HL-60/S4 treated with retinoic acid at 250 ng/mL for 4 days and 3 days (cell line): ENCODE measurements around the gene CCDC197.

Experiments
- in situ Hi-C: fragments of 300-500 bp; cut with MboI; formaldehyde crosslinking; loops from 2 replicates; pipeline ENCODE4 v1.7.0; 2022; ENCODE audit warnings: low sequenced_read_pairs

The CCDC197 gene

DNA sequence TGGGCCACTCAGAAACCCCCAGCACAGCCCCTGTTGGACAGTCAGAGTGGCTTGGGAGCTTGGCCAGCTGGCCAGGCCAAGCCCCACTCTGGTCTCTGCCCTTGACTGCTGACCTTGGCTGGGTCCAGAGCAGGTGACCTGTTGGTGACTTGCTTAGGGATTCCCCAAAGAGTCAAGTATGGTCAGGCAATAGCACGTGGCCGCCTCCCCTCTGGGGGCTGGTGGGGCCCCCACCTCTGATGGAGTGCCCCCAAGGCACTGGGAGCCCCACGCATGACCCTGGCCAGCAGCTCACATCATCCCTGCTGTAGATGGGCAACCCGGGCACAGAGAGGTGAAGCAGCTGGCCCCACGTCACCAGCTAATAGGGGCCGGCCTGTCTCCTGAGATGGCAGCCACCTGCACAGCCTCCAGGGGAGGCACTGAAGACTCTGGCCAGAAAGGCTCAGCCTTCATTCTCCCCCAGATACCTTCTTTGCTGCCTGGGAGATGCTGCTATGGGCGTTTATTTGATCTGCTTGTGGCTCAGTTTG, 1.8 kb downstream of the CCDC197 start:
- in situ Hi-C loops: no loop called here

DNA sequence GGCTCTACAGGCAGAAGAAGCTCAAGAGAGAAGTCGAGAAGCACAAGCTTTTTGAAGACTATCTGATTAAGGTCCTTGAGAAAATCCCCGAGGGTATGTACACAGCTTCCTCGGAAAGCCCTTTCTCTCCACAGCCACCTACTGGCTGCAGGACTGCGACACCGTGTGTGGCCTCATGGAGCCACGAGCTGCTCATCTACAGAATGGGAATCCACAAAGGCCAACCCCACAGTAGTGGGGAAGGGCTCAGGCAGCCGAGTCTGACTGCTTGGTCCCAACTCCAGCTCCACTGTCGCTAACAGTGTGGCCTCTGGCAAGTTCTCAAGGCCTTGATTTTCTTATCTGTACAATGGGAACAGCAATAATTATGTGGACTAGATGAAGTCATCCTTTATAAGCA, 2.5 kb downstream of the CCDC197 start:
- in situ Hi-C loops: no loop called here

DNA sequence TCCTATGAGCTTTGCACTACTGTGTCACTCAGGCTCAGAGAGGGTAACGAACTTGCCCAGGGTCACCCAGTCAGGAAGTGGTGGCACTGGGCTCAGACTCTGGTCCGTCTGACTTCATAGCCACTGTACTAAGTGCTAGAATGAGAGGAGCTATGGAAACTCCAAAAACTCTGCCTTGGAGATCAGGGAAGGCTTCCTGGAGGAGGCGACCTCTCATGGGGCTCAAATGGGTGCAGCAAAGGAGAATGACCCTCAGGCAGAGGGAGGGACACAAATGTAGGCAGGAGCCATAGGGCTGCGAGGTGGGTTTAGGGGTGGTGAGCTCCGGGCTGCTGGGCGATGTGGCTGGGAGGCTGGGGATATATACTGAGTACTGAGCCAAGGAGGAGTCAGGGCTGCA, 3.2 kb downstream of the CCDC197 start:
- in situ Hi-C loops: no loop called here

DNA sequence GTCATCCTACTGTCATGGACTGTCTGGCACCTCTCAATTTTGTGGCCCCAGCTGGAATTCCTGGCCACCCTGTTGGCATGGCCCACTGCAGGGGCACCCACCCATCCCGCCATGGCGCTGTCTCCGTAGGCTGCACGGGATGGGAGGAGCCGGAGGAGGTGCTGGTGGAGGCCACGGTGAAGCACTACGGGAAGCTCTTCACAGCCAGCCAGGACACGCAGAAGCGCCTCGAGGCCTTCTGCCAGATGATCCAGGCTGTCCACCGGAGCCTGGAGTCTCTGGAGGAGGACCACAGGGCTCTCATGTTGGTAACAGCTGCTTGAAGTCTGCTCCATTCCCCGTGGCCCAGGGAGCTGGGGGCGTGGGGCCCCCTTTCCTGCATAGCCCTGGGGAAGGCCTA, 3.9 kb downstream of the CCDC197 start:
- in situ Hi-C loops: no loop called here

DNA sequence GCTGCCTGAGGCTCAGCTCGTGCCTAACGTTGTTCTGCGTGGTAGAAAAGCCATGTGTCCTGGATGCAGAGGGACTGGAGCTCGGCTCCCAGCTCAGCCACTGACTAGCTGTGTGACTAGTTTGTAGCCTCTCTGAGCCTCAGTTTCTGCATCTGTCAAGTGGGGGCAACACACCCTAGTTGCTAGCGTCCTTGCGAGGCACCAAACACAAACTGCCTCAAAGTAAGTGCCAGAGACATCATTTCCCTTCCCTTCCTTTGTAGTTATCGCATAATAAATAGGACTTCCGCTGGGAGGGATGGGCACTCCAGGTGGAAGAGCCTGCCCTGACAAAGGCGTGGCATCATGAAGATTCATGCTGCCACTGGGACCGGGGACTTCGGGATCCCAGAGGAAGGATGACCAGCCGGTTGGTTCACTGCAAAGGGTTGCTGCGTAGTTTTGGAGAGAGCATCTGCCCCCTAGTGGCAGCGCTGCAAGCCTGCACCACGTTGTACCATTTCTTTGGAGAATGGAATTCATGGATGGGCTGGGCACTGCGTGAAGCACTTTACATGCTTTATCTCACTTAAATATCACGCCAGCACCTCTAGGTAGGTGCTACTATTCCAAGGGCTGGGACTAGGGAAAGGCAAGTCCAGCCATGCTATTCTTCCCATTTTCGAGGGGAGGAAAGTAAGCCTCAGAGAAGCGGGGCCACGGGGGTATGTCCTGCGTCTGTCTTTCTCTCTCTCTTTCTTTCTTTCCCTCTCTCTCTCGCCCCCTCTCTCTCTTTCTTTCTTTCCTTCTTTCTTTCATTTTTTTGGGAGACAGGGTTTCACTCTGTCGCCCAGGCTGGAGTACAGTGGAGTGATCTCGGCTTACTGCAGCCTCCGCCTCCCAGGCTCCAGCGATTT, 4.6 kb downstream of the CCDC197 start:
- in situ Hi-C loops: no loop called here

DNA sequence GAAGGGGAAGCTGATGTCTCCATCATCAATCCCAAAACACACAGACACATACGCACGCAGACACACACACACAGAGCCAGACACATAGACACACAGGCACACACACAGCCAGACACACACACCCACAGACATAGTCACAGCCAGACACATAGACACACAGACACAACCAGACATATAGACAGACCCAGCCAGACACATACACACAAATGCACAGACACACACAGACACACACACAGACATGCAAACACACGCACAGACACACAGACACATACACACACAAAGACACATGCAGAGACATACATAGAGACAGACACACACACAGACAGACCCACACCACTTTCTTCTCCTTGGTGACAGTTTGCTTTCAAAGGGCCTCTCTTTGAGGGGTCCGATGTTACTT, 6.3 kb downstream of the CCDC197 start:
- in situ Hi-C loops: no loop called here

DNA sequence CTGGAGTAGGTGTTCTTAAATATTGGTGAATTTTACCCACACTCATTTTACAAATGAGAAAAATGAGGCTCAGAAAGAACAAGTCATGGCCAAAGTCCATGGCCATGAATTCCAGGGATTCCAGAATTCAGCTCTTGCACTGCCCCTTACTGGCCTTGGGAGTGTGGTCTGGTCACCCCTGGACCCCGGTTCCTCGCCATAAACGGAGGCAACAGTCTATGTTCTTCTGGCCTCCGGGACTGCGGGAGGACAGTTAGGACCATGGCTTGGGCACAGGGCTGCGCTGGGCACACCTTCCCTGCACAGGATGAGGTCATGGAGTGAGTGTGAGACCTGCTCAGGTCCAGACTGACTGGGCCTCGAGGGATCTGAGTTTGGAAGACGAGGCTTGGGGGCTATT, 6.9 kb downstream of the CCDC197 start:
- in situ Hi-C loops: no loop called here

DNA sequence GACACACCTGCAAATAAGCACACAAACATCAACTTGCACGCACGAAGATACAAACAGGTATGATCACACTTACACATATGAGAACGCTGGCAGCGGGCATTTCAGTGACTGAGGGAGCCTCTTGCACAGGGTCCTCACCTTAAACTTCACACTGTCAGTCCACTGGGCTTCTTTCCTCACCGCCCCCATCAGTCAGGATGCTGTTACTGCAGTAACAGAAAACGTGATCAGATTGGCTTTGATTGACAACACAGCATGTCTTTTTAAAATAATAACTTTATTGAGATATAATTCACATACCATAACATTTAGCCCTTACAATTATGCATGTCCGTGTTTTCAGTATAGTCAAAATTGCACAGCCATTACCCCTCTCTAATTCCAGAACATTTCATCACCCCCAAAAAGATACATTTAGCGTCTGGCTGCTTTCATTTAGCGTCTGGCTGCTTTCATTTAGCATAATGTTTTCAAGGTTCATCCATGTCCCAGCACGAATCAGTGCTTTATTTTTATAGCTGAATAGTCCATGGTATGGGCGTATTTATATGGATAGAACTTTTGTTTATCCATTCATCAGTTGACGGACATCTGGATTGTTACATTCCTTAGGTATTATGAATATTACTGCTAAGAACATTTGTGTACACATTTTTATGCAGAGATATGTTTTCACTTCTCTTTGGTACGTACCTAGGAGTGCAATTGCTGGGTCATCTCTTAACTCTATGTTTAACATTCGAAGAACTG, 8.4 kb downstream of the CCDC197 start:
- in situ Hi-C loops: no loop called here

DNA sequence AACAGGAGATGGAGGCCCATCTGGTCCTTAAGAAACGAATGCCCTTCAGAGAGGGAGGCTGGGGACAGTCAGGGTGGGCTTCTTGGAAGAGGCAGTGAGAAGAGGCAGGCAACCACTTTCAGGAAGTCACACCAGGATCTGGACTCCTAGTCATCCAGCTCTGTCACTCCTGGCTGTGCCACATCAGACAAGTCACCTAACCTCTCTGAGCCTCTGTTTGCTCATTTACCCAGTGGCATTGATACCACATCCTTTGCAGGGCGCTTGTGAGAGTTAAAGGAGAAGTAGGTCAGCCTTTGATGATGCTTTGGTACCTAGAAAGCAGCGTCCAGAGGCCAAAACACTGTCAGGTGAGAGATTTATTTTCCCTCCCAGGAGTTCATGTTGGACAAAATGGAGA, 11.1 kb downstream of the CCDC197 start:
- in situ Hi-C loops: no loop called here

DNA sequence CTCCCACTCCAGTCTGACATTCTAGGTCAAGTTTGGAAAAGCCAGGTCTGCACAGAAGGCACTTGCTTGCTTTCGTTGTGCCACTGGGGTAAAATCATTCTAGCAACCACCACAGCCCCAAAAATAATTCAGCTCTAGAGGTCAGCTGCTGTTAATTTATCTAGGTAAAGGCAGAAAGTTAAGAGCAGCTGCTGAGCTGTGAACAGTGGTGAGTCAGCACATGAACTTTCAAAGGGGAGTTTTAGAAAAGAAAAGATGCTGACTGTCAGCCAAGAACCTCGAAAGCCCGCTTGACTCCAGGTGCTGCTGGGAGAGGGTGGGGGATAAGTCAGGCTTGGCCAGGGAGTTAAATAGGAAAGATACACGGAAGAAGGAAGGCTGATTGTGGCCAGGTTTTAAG, 12.7 kb downstream of the CCDC197 start:
- in situ Hi-C loops: no loop called here

DNA sequence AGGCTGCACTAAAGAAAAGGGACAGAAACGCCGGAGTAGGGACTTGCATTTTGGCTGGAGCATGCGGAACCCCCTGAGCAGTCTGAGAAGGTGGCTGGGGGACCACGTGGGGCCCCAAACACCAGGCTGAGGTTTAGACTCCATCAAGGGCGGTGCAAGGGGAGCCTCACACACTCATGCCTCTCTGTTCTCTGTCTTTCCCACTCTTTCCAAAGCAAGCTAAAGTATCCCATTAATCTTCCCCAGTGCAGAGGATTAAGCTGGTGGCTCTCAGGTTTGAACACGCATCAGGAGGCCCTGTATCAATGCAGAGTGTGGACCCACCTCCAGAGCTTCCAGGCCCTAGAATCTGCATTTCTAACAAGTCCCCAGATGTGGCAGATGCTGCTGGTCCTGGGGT, 13.5 kb downstream of the CCDC197 start:
- in situ Hi-C loops: no loop called here

DNA sequence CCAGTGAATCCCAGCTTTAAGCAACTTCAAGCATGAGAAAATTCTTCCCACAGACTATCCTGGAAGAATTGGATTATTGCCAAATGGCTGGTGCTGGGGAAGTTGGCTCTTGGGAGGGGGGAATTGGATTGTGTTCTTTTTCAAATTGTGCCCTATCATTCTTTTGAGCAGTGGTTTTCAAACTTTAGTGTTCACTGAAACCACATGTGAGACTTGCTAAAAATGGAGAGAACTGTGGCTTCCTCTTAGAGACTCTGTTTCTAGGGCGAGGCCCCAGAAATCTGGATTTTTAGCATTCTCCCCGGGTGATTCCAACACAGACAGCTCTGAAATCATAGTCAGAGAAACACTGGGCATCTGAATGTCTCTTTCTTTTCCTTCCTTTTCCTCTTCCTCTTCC, 14.7 kb downstream of the CCDC197 start:
- in situ Hi-C loops: no loop called here

DNA sequence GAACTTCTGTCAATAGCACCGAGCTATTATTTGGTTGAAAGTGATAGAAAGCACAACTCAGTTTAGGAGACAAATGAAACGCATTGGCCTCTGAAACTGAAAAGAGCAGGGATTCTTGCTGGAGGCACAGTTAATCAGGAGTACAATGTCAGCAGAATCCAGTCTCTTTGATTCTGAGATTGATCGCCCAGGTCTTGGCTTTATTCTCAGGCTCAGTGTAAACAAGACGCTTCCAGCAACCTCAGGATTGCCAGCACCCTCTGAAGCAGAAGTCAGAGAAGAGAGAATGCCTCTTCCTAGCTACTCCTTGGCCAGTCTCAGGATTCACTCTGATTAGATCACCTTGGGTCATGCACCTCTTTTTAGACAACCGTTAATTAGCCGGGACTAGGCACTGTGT, 17.3 kb downstream of the CCDC197 start:
- in situ Hi-C loops: no loop called here

DNA sequence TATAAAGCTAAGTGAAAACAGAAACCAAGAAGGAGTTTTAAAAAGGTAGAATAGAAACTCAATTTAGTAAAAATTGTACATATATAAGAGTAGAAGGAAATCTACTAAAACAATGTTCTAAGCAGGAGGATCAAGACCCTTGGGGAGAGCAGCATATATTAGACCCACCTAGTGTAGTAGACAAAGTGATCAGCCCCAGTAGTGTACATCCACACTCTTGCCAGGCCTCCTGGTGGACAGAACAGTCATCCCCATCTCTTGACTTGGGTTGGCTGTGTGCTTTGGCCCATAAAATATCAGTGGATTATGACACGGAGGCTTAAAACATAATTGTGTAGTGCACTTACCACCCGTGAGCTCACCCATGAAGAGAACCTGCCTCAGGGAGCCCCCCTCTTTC, 18.1 kb downstream of the CCDC197 start:
- in situ Hi-C loops: no loop called here

DNA sequence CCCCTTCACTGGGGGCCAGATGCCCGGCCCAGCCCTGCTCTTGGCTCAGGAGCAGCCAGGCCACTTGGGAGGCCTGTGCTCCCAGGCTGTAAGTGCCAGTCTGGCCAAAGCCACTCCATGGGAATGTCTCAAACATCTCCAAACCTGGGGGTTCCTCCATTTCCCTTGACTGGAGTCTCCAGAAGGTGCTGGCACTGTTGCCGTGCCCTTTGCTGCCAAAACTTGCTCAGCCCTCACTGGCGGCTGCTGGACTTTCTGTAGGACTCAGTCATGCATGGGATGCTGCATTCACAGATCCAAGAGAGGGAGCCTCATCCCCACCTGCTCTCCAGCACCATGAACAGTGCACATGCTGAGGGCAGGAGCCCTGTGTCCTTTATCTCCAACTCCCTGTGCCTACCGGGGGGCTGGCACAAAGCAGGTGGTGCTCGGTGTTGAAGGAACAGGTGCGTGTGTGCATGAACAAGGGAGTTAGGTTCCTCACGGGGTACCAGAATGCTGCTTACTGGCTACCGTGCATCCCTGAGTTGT, 19.4 kb downstream of the CCDC197 start:
- in situ Hi-C loops: no loop called here

DNA sequence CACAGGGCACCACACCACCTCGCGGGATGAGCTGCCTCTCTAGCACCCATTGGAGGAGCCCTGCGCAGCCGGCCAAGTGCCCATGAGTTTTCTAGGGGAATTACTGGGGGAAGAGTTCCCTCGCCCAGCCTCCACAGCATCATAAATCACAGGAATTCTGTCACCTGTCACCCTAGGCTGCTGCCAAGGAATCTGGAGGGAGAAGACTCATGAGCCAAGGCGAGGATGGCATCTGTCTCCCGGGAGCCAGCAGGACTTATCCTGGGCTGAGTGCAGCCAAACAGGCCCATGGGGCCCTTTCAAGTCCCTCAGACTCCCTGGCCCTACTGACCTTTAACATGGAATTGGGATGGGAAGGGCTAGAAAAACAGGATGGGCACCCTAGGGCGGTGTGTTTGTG, 21.2 kb downstream of the CCDC197 start:
- in situ Hi-C loops: no loop called here

DNA sequence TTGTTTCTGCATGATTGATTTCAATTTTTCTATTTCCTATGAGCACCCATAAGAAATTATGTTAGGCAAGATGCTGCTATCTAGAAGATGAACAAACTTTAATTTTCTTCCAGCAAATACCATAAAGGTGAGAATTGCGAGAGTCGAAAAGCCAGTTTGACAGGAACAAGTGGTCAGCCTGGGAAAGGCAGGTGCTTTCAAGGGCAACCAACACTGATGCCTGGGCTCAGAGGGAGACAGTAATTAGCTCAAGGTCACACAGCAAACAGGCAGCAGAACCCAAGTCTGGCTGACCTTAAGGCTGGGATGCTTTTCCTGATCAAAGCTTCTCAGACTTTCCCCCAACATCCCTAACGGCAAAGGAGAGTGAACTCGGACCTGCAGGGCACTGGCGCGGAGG, 22.2 kb downstream of the CCDC197 start:
- in situ Hi-C loops: no loop called here

DNA sequence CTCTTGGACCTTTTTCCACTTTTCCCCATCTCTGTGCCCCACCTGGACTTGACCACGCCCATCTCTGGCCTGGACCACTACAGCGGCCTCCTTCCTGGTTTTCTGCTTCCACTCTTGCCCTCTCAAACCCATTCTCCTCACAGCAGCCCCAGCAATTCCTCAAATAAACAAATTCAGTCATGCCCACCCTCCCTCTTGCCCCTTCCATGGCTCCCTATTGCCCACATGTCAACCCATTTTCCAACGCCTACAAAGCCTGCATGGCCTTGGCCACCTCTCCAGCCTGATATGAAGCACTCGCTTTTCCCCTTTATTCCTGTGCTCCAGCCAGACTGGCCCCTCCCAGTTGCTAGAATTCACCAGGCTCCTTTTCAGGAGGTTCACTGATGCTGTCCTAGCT, 23.2 kb downstream of the CCDC197 start:
- in situ Hi-C loops: no loop called here

DNA sequence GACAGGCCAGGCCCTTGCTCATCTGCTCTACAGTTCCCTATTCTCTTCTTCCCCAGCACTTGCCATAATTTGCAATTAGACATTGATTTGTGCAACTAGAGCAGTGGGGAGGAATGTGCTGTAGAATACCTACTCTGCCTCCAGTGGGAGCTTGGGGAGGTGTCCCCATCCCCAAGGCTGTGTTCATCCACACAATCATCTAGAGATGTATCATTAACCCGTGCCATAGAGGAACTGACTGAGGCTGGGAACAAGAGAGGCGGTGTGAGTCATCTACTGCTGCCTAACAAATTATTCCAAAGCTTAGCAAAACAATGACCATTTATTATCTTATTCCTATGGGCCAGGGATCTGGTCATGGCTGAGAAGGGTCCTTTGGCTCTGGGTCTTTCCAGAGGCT, 23.9 kb downstream of the CCDC197 start:
- in situ Hi-C loops: no loop called here

DNA sequence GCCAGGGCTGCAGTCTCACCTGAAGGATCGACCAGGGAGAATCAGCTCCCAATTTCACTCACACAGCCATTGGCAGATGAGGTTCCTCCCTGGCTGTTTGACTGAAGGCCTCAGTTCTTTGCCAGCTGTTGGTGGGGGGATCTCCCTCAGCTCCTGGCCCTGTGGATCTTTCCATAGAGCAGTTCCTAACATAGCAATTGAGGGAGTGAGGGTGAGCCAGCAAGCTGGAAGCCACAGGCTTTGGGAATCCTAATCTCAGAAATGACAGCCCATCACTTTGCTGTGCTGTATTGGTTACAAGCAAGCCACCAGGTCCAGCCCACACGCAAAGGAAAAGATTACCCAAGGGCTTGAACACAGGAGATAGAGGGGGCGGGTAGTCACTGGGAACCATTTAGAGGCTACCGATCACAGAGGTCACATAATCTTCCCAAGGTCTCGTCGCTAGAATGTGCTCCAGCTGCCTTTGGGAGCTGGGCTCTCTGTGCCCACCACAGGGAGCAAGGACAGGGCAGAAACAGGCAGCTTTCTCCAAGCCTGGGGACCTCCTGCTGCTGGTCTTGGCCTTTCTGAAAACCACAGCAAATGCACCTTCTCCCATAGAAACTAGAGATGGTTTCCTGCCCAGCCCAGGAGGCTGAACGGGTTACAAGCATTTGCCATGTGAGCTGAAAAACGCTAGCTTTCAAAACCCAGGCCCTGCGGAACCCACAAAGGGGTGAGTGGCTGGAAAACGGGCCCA, 24.5 kb downstream of the CCDC197 start:
- in situ Hi-C loops: no loop called here
